Neural cell (in vitro differentiated cells): ENCODE results near the gene PTPN18. TPM values are rescaled to one million over a fixed set of nuclear protein-coding genes. Genes with fewer than 3 reads are reported as not detected.

Source experiments
- H2AFZ ChIP-seq: fragments of 200-600, 300-800 bp; sonication (generic), shearing (Covaris generic); 2 replicates; pipeline ENCODE4 v1.6.0; 2014; ENCODE audit warnings: low read depth, mild to moderate bottlenecking, antibody characterized with exemption, low read length, moderate library complexity
- H3F3A ChIP-seq: fragments of 200-600 bp; shearing (Covaris generic); 2 replicates; pipeline ENCODE4 v1.6.1; 2016; ENCODE audit warnings: mild to moderate bottlenecking, moderate library complexity, mixed read lengths, antibody characterized with exemption, low read length; ENCODE audit not compliant: insufficient read depth, poor library complexity, severe bottlenecking
- H3K27ac ChIP-seq: fragments of 200-600, 300-800 bp; sonication (generic), shearing (Covaris generic); 2 replicates; pipeline ENCODE4 v1.5.1; 2014; ENCODE audit warnings: mild to moderate bottlenecking, low read length, moderate library complexity
- H3K27me3 ChIP-seq: fragments of 300-800, 200-600 bp; sonication (generic), shearing (Covaris generic); 2 replicates; pipeline ENCODE4 v1.6.0; 2014; ENCODE audit warnings: mild to moderate bottlenecking, low read depth, low read length, moderate library complexity; ENCODE audit not compliant: insufficient read depth
- H3K36me3 ChIP-seq: fragments of 300-800, 200-600 bp; sonication (generic), shearing (Covaris generic); 2 replicates; pipeline ENCODE4 v1.5.1; 2014; ENCODE audit warnings: mild to moderate bottlenecking, antibody characterized with exemption, low read length, moderate library complexity; ENCODE audit not compliant: insufficient read depth
- H3K4me2 ChIP-seq: fragments of 300-800, 200-600 bp; sonication (generic), shearing (Covaris generic); 2 replicates; pipeline ENCODE4 v1.6.0; 2014; ENCODE audit warnings: mild to moderate bottlenecking, low read length
- H3K4me3 ChIP-seq: fragments of 300-800, 200-600 bp; sonication (generic), shearing (Covaris generic); 2 replicates; pipeline ENCODE4 v1.5.1; 2014; ENCODE audit warnings: mild to moderate bottlenecking, low read length, moderate library complexity
- H3K79me2 ChIP-seq: fragments of 200-600 bp; shearing (Covaris generic); replicated peaks from 2 replicates; pipeline ENCODE4 v1.6.0; 2014; ENCODE audit warnings: mild to moderate bottlenecking, low read length, moderate library complexity; ENCODE audit not compliant: insufficient read depth
- H3K9ac ChIP-seq: fragments of 300-800, 200-600 bp; sonication (generic), shearing (Covaris generic); 2 replicates; pipeline ENCODE4 v1.6.1; 2016; ENCODE audit warnings: mild to moderate bottlenecking, low read length, mixed read lengths
- H3K9me2 ChIP-seq: fragments of 200-600 bp; shearing (Covaris generic); 2 replicates; pipeline ENCODE4 v1.6.1; 2016; ENCODE audit warnings: mild to moderate bottlenecking, low read length, mixed read lengths; ENCODE audit not compliant: insufficient read depth
- H3K9me3 ChIP-seq: fragments of 200-600, 300-800 bp; sonication (generic), shearing (Covaris generic); 2 replicates; pipeline ENCODE4 v1.6.1; 2016; ENCODE audit warnings: mild to moderate bottlenecking, mixed run types, low read length, moderate library complexity, mixed read lengths
- H4K20me1 ChIP-seq: fragments of 200-600 bp; shearing (Covaris generic); 2 replicates; pipeline ENCODE4 v1.6.1; 2016; ENCODE audit warnings: mild to moderate bottlenecking, mixed run types; ENCODE audit not compliant: insufficient read depth
- EP300 ChIP-seq: fragments of 450-650 bp; conservative IDR thresholded peaks from 2 replicates; pipeline ENCODE4 v1.6.1; 2014; ENCODE audit warnings: antibody characterized with exemption, mild to moderate bottlenecking, moderate library complexity; ENCODE audit not compliant: poor library complexity, severe bottlenecking
- EZH2 ChIP-seq: fragments of 200-600, 300-800 bp; shearing (Covaris generic), sonication (generic); IDR thresholded peaks from 2 replicates; pipeline ENCODE4 v1.6.1; 2014; ENCODE audit warnings: antibody characterized with exemption, low read length, borderline replicate concordance, mild to moderate bottlenecking; ENCODE audit not compliant: insufficient read depth, poor library complexity, severe bottlenecking
- MXI1 ChIP-seq: fragments of 450-650 bp; conservative IDR thresholded peaks from 2 replicates; pipeline ENCODE4 v1.6.1; 2014; ENCODE audit warnings: antibody characterized with exemption, mild to moderate bottlenecking; ENCODE audit not compliant: poor library complexity, severe bottlenecking
- POLR2AphosphoS5 ChIP-seq: IDR thresholded peaks from 2 replicates; pipeline ENCODE4 v1.6.1; 2012
- RAD21 ChIP-seq: fragments of 450-650 bp; conservative IDR thresholded peaks from 2 replicates; pipeline ENCODE4 v1.6.1; 2014; ENCODE audit warnings: antibody characterized with exemption, mild to moderate bottlenecking, moderate library complexity
- SMC3 ChIP-seq: fragments of 450-650 bp; conservative IDR thresholded peaks from 2 replicates; pipeline ENCODE4 v1.6.1; 2014; ENCODE audit warnings: antibody characterized with exemption, mild to moderate bottlenecking, moderate library complexity; ENCODE audit not compliant: poor library complexity
- TAF1 ChIP-seq: IDR thresholded peaks from 2 replicates; pipeline ENCODE4 v1.6.1; 2012; ENCODE audit warnings: low read depth
- polyA plus RNA-seq: library from polyadenylated mRNA; depleted of rRNA; stranded (reverse); fragments of >200 nt; gene quantifications from 2 replicates; pipeline ENCODE4 v1.2.3, GENCODE V29; 2014
- TF ChIP-seq, protein P1 (sequence below): fragments of 450-650 bp; IDR thresholded peaks from 2 replicates; pipeline ENCODE4 v1.5.1; 2014; ENCODE audit warnings: antibody characterized with exemption, mild to moderate bottlenecking, moderate library complexity; ENCODE audit not compliant: poor library complexity, severe bottlenecking
- TF ChIP-seq, protein P2 (sequence below): IDR thresholded peaks from 2 replicates; pipeline ENCODE4 v1.6.1; 2012; ENCODE audit warnings: borderline replicate concordance

PTPN18 gene
- polyA plus RNA-seq, 1 donor from 2014 or later: 13.3 TPM

DNA sequence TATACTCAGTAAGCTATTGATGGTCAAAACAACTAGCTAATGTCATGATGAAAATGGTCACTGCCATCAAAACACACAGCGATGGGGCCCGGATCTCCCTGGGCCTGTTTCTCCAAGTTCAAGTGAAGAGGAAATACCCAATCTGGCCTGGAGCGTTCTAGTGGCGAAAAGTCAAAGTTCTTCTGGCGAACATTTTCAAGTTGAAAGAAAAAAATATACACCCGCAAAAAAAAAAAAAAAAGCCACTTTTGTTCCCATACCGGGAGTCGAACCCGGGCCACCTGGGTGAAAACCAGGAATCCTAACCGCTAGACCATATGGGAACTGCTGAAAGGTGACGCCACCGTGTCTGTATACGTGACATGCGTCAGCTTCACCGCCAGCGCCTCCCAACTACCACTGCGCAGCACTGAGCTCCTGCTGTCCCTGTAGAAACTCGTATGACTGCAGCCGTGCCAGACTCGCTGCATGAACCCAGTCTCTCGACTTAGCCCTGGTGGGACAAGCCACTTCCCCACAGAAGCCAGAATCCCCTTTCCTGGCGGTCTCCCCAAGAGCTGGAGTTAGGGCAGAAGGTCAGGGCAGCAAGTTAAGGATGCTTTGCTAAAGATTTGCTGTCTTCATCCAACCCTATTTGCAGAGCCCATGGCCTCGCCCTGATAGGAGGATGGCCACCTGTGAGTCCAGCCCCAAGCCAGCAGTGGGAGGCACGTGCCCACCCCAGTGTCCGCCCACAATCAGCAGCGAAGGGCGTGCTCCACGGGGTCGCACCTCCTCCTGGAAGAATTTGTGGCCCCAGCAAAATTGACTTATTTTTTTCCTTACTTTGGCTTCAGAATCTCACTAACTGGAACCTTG, 18.8 kb upstream of the PTPN18 start:
- H2AFZ ChIP-seq: no peak overlapping the region
- no peaks in the 10 kb centered on the region for H4K20me1 ChIP-seq
- H3K36me3 ChIP-seq: peaks cover 5% of the 10 kb centered on the region
- H3K9me3 ChIP-seq: no peaks in the 10 kb centered on the region
- peak; percentile 52 for TF ChIP-seq SMC3
- TF ChIP-seq EP300: peak; percentile 69
- peak; percentile 50 for TF ChIP-seq POLR2AphosphoS5
- peak; percentile 48 for TF ChIP-seq RAD21
- TF ChIP-seq, protein P1, sequence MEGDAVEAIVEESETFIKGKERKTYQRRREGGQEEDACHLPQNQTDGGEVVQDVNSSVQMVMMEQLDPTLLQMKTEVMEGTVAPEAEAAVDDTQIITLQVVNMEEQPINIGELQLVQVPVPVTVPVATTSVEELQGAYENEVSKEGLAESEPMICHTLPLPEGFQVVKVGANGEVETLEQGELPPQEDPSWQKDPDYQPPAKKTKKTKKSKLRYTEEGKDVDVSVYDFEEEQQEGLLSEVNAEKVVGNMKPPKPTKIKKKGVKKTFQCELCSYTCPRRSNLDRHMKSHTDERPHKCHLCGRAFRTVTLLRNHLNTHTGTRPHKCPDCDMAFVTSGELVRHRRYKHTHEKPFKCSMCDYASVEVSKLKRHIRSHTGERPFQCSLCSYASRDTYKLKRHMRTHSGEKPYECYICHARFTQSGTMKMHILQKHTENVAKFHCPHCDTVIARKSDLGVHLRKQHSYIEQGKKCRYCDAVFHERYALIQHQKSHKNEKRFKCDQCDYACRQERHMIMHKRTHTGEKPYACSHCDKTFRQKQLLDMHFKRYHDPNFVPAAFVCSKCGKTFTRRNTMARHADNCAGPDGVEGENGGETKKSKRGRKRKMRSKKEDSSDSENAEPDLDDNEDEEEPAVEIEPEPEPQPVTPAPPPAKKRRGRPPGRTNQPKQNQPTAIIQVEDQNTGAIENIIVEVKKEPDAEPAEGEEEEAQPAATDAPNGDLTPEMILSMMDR: peak; percentile 54
- no peak for TF ChIP-seq TAF1
- TF ChIP-seq MXI1: peak; percentile 35
- no peak for TF ChIP-seq EZH2
- TF ChIP-seq, protein P2, sequence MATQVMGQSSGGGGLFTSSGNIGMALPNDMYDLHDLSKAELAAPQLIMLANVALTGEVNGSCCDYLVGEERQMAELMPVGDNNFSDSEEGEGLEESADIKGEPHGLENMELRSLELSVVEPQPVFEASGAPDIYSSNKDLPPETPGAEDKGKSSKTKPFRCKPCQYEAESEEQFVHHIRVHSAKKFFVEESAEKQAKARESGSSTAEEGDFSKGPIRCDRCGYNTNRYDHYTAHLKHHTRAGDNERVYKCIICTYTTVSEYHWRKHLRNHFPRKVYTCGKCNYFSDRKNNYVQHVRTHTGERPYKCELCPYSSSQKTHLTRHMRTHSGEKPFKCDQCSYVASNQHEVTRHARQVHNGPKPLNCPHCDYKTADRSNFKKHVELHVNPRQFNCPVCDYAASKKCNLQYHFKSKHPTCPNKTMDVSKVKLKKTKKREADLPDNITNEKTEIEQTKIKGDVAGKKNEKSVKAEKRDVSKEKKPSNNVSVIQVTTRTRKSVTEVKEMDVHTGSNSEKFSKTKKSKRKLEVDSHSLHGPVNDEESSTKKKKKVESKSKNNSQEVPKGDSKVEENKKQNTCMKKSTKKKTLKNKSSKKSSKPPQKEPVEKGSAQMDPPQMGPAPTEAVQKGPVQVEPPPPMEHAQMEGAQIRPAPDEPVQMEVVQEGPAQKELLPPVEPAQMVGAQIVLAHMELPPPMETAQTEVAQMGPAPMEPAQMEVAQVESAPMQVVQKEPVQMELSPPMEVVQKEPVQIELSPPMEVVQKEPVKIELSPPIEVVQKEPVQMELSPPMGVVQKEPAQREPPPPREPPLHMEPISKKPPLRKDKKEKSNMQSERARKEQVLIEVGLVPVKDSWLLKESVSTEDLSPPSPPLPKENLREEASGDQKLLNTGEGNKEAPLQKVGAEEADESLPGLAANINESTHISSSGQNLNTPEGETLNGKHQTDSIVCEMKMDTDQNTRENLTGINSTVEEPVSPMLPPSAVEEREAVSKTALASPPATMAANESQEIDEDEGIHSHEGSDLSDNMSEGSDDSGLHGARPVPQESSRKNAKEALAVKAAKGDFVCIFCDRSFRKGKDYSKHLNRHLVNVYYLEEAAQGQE: no peak
- no peaks in the 10 kb centered on the region for H3F3A ChIP-seq
- peak overlapping the region; percentile 76 for H3K4me2 ChIP-seq
- H3K27me3 ChIP-seq: no peaks in the 10 kb centered on the region
- peak overlapping the region; percentile 42 for H3K27ac ChIP-seq
- peak overlapping the region; percentile 56 for H3K9ac ChIP-seq
- H3K79me2 ChIP-seq: no peaks in the 10 kb centered on the region
- peak overlapping the region; percentile 71 for H3K4me3 ChIP-seq
- H3K9me2 ChIP-seq: no peaks in the 10 kb centered on the region

DNA sequence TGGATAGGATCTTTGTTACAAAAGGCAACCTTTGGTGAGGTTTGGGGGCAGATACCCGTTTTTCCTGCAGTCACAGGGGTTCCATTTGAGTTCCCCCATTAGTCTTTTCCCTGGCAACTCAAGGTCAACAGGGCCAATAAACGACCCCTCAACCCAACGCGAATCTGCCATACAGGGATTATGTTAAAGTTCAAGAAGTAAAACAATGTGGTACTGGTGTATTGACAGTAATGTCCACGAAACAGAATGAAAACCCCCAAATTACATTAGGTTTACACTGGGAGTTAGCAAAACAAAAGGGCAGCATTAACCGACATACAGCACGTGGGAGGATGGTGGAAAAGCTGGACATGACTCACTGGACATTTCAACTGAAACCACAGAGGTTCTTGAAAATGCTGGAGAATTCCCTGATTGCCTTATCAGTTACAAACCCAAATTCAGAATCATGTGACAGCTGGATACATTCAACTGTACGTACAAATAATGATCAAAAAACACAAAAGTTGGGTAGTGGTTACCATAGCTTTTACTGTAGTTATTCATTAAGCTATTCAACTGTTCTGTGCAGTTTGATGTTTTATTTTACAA, 18.0 kb upstream of the PTPN18 start:
- Histone ChIP-seq H3K9me3 (no peaks in the 10 kb centered on the region), H3K4me3 (peak overlapping the region; percentile 71), H3K9ac (peak overlapping the region; percentile 56), H3K79me2 (no peaks in the 10 kb centered on the region), H3K4me2 (peak overlapping the region; percentile 76), H3F3A (no peaks in the 10 kb centered on the region), H4K20me1 (no peaks in the 10 kb centered on the region), H2AFZ (no peak overlapping the region), H3K27me3 (no peaks in the 10 kb centered on the region), H3K9me2 (no peaks in the 10 kb centered on the region), H3K36me3 (peaks cover 5% of the 10 kb centered on the region), H3K27ac (peak overlapping the region; percentile 42)
- TF ChIP-seq, protein P1: no peak
- TF ChIP-seq EZH2 (no peak), SMC3 (no peak), EP300 (no peak), MXI1 (no peak), POLR2AphosphoS5 (no peak), TAF1 (no peak), RAD21 (no peak)
- TF ChIP-seq, protein P2: no peak
